ENCODE measurements around the gene USP20. TPM values are rescaled to one million over a fixed set of nuclear protein-coding genes. Genes with fewer than 3 reads are reported as not detected.

USP20 gene
- total RNA-seq (2022; extraction: Qiagen RNA extraction; ENCODE audit: low read depth) = 5.9 to 6.4 TPM (median 6.1 TPM) in 5 replicates

GRCh38 chr9:129835128-129835859 is at the start of gene USP20, which contains the start of gene C9orf78:
TSS of gene USP20 (plus strand) at chr9:129835458. CDS start at chr9:129852556, 17,098 bp downstream.
TSS of gene C9orf78 (minus strand) at chr9:129835275. CDS start at chr9:129835221, 54 bp downstream.

GRCh38 chr9:129802833-129803675 is 32.2 kb upstream of the USP20 start, which contains the start of gene TOR1B:
TSS of gene TOR1B (plus strand) at chr9:129803184. CDS start at chr9:129803213, 29 bp downstream.

GRCh38 chr9:129823935-129824601 is 11.2 kb upstream of the USP20 start, which contains the start of gene TOR1A:
TSS of gene TOR1A (minus strand) at chr9:129824136. CDS start at chr9:129824085, 51 bp downstream.

Other genes starting within 250 kb of the USP20 start
- not detected in 5 replicates for gene C9orf50, start 214.4 kb upstream of the USP20 start, total RNA-seq (2022; extraction: Qiagen RNA extraction; ENCODE audit: low read depth)
- 89.4 to 107 TPM (median 97.7 TPM) in 5 replicates for gene NTMT1, start 209.3 kb upstream of the USP20 start, total RNA-seq (2022; extraction: Qiagen RNA extraction; ENCODE audit: low read depth)
- gene ASB6, start 193.3 kb upstream of the USP20 start, total RNA-seq (2022; extraction: Qiagen RNA extraction; ENCODE audit: low read depth) = 20.1 to 24.8 TPM (median 24.1 TPM) in 5 replicates
- 2.8 to 7.2 TPM (median 6.5 TPM) in 5 replicates for gene PRRX2, start 169.8 kb upstream of the USP20 start, total RNA-seq (2022; extraction: Qiagen RNA extraction; ENCODE audit: low read depth)
- gene PTGES, start 82.4 kb upstream of the USP20 start, total RNA-seq (2022; extraction: Qiagen RNA extraction; ENCODE audit: low read depth) = 91.2 to 108 TPM (median 93.1 TPM) in 5 replicates
- gene TOR1B, start 32.3 kb upstream of the USP20 start, total RNA-seq (2022; extraction: Qiagen RNA extraction; ENCODE audit: low read depth) = 21.0 to 27.8 TPM (median 26.4 TPM) in 5 replicates
- 58.4 to 64.6 TPM (median 64.3 TPM) in 5 replicates for gene TOR1A, start 11.3 kb upstream of the USP20 start, total RNA-seq (2022; extraction: Qiagen RNA extraction; ENCODE audit: low read depth)
- 49.0 to 57.3 TPM (median 49.9 TPM) in 5 replicates for gene C9orf78, start 183 bp upstream of the USP20 start, total RNA-seq (2022; extraction: Qiagen RNA extraction; ENCODE audit: low read depth)
- 13.9 to 16.2 TPM (median 15.2 TPM) in 5 replicates for gene FNBP1, start 207.7 kb downstream of the USP20 start, total RNA-seq (2022; extraction: Qiagen RNA extraction; ENCODE audit: low read depth)
- gene GPR107, start 218.4 kb downstream of the USP20 start, total RNA-seq (2022; extraction: Qiagen RNA extraction; ENCODE audit: low read depth) = 23.8 to 30.2 TPM (median 28.7 TPM) in 5 replicates